Stimulated activated CD8-positive, alpha-beta memory T cell treated with anti-CD3 and anti-CD28 coated beads, Interleukin-12 subunit alpha, Interleukin-12 subunit beta, amount 100 ng/mL, for 4 hours (primary cell): ENCODE data around the gene ANKRD40.

Source experiments
- DNase-seq: peaks from one replicate; pipeline ENCODE4 v3.0.0-alpha.2; 2020; ENCODE audit warnings: low read depth

The ANKRD40 gene

GRCh38 chr17:50649042-50649908 lies 58.4 kb downstream of the ANKRD40 start:
- DNase-seq: no peak

DNA sequence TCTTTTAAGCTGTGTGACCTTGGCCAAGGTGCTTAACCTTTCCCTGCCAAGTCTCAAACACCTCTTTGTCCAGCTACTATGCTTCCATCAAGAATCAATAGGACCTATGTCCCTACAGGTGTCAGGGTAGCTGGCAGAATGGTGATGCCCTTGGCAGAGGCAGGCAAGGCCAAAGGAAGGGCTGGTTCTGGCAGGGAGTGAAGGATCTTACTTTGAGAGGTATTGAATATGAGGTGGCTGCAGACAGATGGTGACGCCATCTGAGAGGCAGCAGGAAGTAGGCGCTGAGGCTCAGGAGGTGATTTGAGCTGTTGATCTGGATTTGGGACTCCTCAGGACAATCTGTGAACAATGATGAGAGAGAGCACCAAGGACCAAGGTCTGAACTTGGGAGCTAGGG lies 60.5 kb downstream of the ANKRD40 start:
- no peak for DNase-seq

- DNase-seq: no peak
Observed at GRCh38 chr17:50645748-50646682, 61.7 kb downstream of the ANKRD40 start.
